Posterior cingulate gyrus (tissue), 11 donors: Measurements from ENCODE around the gene PRAMEF33.
"Not testable (repeated sequence)": the region's sequence is repeated elsewhere in the genome, so short reads cannot be mapped to it uniquely, and the experiment has no call there.

Experiments used
- DNase-seq, 10 donors: peaks; one replicate each; pipeline versions ENCODE4 v3.0.0 to v3.0.0-alpha.2; 2020 to 2021; ENCODE audit warnings: mixed read lengths in 3 of 10
- intact Hi-C: fragments of 100-400 bp; cut with DNase I; formaldehyde crosslinking; loops from one replicate; pipeline ENCODE4 v1.15.1; 2023

The PRAMEF33 gene, protein sequence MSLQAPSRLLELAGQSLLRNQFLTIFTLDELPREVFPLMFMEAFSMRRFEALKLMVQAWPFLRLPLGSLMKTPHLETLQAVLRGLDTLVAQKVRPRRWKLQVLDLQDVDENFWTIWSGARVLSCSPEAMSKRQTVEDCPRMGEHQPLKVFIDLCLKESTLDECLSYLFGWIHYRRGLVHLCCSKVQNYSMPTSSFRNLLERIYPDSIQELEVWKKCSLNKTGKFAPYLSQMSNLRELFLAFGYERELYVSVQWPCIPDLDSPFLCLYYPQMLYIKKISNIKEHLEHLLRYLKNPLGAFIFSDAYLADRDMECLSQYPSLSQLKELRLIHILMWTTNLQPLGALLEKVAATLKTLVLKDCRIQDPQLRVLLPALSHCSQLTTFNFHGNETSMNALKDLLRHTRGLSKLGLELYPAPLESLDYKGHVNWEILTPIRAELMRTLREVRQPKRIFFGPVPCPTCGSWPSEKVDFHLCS

GRCh38 chr1:13303239-13303638 lies at the start of gene PRAMEF33:
Gene PRAMEF33, plus strand, starts transcription at chr1:13303539. Its CDS starts 2,416 bp downstream, at chr1:13305955.
- DNase-seq, intact Hi-C loops: not testable (repeated sequence)

GRCh38 chr1:13253898-13254297 lies 49.4 kb upstream of the PRAMEF33 start, which contains the start of gene PRAMEF5:
Gene PRAMEF5, plus strand, starts transcription at chr1:13254198. Its CDS starts 5,071 bp downstream, at chr1:13259269.
- DNase-seq, intact Hi-C loops: not testable (repeated sequence)

GRCh38 chr1:13265124-13265523 lies 38.2 kb upstream of the PRAMEF33 start:
- intact Hi-C loops, DNase-seq: not testable (repeated sequence)

DNA sequence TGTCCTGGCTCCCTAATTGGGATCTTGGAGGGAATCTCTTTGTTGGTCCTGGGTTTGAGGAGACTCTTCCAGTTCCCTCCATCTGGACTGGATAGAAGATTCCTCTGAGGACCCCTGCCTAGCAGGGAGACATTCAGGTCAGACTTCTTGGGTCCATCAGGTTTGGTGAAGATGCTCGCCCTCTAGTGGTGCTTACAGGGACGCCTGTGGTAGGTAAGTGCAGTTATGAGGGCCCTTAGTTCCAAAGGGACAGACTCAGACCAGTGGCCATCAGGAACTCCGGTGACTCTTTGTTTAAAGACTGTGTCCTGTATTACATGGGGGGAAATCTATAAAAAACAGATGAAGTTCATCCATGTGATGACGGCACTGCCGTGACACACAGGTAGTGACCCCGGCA lies 26.3 kb upstream of the PRAMEF33 start:
- intact Hi-C loops, DNase-seq: not testable (repeated sequence)

DNA sequence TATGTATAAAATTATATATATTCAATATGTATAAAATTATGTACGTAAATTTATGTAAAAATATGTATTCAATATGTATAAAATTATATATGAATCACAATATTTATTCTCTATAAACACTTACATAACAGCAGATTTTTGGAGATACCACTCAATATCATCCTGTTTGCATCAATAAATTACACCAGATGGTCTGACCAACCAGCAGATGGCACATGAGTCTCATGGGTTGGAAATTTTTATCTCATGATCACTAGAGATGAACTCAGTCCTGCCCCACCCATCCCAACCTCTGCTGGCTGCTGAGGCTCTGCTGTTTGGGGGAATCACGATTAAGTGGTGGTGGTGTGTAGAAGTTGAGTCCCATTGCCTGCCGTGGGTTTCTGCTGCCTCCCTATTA lies 23.7 kb upstream of the PRAMEF33 start:
- DNase-seq, intact Hi-C loops: not testable (repeated sequence)

DNA sequence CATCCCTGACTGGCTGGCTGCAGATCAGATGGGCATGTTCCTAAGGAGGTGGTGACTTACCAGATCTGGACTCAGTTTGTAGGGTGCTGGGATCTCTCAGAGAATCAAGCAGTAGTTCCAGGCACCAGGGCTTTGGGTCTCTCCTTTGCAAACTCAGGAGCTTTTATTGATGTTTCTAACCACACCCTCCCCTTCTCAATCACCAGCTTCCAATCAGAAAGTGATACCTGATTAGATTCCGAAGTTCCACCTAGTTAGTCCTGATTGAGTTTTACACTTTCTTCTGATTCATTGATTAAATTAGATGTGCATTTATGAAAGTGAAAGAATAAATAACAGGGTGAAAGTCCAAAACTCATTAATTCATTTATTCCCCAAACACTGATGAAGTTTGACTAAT lies 18.3 kb upstream of the PRAMEF33 start, which contains the start of gene PRAMEF8:
Gene PRAMEF8, minus strand, starts transcription at position 101 of the 400 bp plus-strand sequence. CDS start 1,046 bp downstream, outside the sequence.
- DNase-seq, intact Hi-C loops: not testable (repeated sequence)

DNA sequence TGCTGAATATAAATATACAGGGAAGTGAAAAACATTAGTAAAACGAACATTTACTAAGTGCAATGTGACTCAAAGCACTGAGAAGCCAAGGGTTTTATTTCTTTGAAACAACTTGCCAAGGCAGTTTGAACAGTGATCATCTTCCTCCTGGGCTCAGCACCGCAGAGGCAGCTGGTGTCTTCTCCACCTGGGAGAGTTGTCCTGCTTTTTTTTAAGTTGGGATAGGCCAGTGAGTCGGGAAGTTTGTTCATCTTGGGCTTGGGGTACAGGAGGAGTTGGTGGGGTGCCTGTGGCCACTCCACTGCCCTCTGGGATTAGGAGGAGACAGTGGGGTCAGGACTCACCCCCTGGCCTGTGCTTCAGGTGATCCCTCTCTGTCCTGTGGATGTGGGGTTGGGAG lies 14.3 kb upstream of the PRAMEF33 start:
- DNase-seq: peak in 1 of 10 donors; percentile 7
- intact Hi-C loops: not testable (repeated sequence)

DNA sequence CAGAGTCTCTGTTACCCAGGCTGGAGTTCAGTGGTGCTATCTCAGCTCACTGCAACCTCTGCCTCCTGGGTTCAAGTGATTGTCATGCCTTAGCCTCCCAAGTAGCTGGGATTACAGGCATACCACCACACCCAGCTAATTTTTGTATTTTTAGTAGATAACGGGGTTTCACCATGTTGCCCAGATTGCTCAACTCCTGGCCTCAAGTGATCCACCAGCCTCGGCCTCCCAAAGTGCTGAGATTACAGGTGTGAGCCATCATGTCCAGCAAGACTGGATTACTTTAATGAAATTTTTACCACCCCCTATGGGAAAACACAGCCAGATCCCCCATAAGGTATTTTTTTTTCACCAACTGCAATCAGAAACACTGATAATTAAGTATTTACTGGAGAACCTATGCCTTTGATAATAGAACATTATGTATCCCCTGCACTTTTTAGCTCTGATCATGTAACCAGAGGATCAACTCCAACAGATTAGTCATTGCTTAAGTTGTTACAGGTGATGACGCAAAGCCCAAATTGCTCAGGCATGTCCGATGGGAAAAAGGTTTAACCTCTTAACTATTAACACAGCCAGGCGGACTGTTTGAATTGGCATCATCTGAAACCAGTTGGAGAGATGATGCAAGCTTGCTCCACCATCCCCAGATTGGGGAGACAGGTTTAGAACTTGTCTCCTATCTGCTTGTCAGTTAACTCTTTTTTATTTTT lies 6.0 kb upstream of the PRAMEF33 start:
- DNase-seq, intact Hi-C loops: not testable (repeated sequence)

GRCh38 chr1:13298699-13299098 lies 4.6 kb upstream of the PRAMEF33 start:
- peak in 1 of 10 donors; percentile 47 for DNase-seq

GRCh38 chr1:13302197-13302596 lies 1.1 kb upstream of the PRAMEF33 start:
- DNase-seq, intact Hi-C loops: not testable (repeated sequence)

More at GRCh38 chr1:13298699-13299098, 4.6 kb upstream of the PRAMEF33 start:
- intact Hi-C loops: not testable (repeated sequence)

- intact Hi-C loops, DNase-seq: not testable (repeated sequence)
Observed at GRCh38 chr1:13315281-13315680, 11.9 kb downstream of the PRAMEF33 start, which contains the start of gene PRAMEF15. Gene PRAMEF15, plus strand, starts transcription at chr1:13315581. Its CDS starts 2,827 bp downstream, at chr1:13318408.

DNA sequence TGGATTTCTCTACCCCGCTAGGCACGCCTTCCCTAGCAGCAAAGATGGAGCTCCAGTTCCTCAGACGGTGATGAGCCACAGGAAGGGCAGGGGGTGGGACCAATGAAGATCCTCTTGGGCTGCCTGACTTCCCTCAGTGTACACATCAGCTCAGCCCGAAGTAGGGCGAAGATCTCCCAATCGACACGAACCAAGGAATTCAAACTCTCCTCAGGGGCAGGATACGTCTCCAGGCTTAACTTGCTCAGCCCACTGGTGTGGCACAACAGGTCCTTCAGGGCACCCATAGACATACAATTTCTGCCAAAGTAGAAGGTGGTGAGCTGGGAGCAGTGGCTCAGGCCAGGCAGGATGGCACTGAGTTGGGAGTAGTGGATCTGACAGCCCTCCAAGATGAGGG lies 39.2 kb downstream of the PRAMEF33 start:
- intact Hi-C loops: not testable (repeated sequence)
- peak in 1 of 10 donors; percentile 37 for DNase-seq

GRCh38 chr1:13347034-13347433 lies 43.7 kb downstream of the PRAMEF33 start, which contains the start of gene PRAMEF14:
Gene PRAMEF14, minus strand, starts transcription at chr1:13347134. Its CDS starts 1,820 bp downstream, at chr1:13345314.
- intact Hi-C loops, DNase-seq: not testable (repeated sequence)

GRCh38 chr1:13353476-13353875 lies 50.1 kb downstream of the PRAMEF33 start:
- DNase-seq, intact Hi-C loops: not testable (repeated sequence)

- intact Hi-C loops, DNase-seq: not testable (repeated sequence)
Observed at GRCh38 chr1:13354475-13354874, 51.1 kb downstream of the PRAMEF33 start.

- intact Hi-C loops: not testable (repeated sequence)
- DNase-seq: peak in 1 of 10 donors; percentile 23
Observed at GRCh38 chr1:13356774-13357173, 53.4 kb downstream of the PRAMEF33 start.
